A549 treated with Hydrocortisone at 1 μM for 4 hours (cell line): ENCODE data around the gene CEP57L1. TPM values are rescaled to one million over a fixed set of nuclear protein-coding genes. Genes with fewer than 3 reads are reported as not detected.

Experiments
- total RNA-seq: library from RNA; stranded (reverse); fragments of 200-300 nt; extraction: Qiagen RNA extraction; gene quantifications from 5 replicates; pipeline ENCODE4 v1.2.3, GENCODE V29; 2022

The CEP57L1 gene
- total RNA-seq = 6.0 to 9.9 TPM (median 8.6 TPM) in 5 replicates

DNA sequence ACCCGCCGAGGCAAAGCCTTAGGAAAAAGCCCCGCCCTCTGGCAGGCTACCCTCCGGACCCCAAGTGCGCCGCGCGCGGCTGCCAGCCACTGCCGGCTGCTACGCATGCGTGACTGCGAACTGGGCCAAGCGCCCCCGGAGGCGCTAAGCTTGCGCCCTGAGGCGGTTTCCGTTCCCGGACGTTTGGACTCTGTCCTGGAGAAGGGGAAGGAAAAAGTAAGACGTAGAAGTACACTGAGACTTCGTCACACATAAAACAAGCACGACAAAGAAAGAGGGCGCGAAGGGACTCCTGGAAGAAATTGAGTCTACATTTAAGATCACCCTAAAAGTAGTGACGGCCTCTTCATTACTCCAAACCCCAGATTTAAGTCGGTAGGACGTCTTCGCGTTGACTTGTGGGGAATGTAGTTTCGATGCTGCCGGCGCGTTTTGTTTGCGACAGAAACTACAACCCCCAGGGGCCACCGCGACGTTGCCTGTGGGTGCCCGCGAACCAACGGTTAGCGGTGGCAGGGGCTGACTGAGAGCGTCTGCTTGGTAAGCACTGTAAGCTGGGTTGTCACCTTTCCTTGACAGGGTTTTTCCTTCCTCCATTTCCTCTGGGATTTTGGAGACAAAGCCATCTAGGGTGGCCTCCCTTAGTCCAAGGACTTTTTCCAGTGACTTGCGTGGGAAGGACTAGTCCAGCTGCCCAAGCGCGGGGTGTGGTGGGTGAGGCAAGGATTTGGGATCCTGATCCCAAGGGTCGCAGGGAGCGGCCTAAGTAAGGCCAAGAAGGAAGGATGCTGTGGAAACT, at the start of gene CEP57L1:
CEP57L1 (plus strand) TSS at position 472 of the 799 bp plus-strand sequence. CDS start 49,715 bp downstream, outside the sequence.

DNA sequence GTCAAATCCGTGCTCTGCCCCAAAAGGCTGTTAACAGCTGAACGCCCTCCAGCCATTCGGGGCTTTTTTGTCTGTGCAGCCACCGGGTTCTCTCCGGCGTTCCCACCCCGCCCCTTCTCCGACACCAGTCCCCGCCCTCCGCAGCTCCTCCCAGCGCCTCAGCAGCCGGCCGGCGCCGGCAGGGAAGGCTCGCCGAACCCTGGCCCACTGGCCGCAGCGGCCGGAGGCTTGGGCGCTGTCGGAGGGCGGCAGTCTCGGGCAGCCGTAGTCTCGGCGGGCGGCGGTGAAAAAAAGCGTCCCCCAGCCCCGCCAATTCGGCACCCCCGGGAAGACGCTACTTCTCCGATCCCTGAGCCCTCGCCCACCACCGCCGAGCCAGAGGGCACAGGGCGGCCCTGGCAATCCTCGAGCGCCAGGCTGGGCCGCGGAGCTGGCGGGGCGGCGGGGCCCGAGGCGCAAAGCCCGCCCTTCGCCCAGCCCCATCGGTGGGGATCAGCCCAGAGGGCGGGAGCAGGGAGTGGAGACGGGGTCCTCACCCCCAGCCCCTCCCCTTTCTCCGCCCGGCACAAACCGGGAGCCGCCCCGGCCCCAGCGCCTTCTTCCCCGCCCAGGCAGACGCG, 781 bp upstream of the CEP57L1 start, which contains the start of gene SESN1:
SESN1 (minus strand) TSS at position 431 of the 620 bp plus-strand sequence. CDS start 773 bp downstream, outside the sequence.

Other genes starting within 250 kb of the CEP57L1 start
- 1.7 to 2.4 TPM (median 2.1 TPM) in 5 replicates for gene ARMC2, start 247.1 kb upstream of the CEP57L1 start, total RNA-seq
- 9.9 to 11.1 TPM (median 10.5 TPM) in 5 replicates for gene SESN1, start 661 bp upstream of the CEP57L1 start, total RNA-seq